Natural killer cell treated with Interleukin-12 subunit alpha and Interleukin-12 subunit beta and Interleukin-15 and Interleukin-18, amount 100 ng/mL, for 72 hours (primary cell): ENCODE measurements around the gene BRINP2. TPM values are rescaled to one million over a fixed set of nuclear protein-coding genes. Genes with fewer than 3 reads are reported as not detected.

Source experiments
- ATAC-seq, 2 donors: fragments of 150-1000 bp; cut with Tn5 transposase in 1 of 2; sonication (Bioruptor Pico), chemical (Tn5 transposase) in 1 of 2; 2 replicates each; pipeline ENCODE4 v1.10.0; 2021
- DNase-seq: peaks from one replicate; pipeline ENCODE4 v3.0.0; 2022; ENCODE audit warnings: low spot score
- H3K27ac Mint-ChIP-seq, 2 donors: 1 replicate in 1 of 2; 2 replicates in 1 of 2; pipeline ENCODE4 v1.8.0; 2022; ENCODE audit warnings: mixed read lengths in 2 of 2, mild to moderate bottlenecking in 1 of 2, moderate library complexity in 1 of 2
- H3K27me3 Mint-ChIP-seq, 2 donors: 1 replicate in 1 of 2; 2 replicates in 1 of 2; pipeline ENCODE4 v1.8.0; 2022; ENCODE audit warnings: mixed read lengths in 2 of 2
- H3K36me3 Mint-ChIP-seq: one replicate; pipeline ENCODE4 v1.8.0; 2022; ENCODE audit warnings: mixed read lengths
- H3K4me1 Mint-ChIP-seq, 2 donors: 1 replicate in 1 of 2; 2 replicates in 1 of 2; pipeline ENCODE4 v1.8.0; 2022; ENCODE audit warnings: low read depth in 2 of 2, mixed read lengths in 2 of 2, mild to moderate bottlenecking in 1 of 2
- H3K4me3 Mint-ChIP-seq: one replicate; pipeline ENCODE4 v1.8.0; 2022; ENCODE audit warnings: mixed read lengths
- H3K9me3 Mint-ChIP-seq: 2 replicates; pipeline ENCODE4 v1.8.0; 2022; ENCODE audit warnings: mixed read lengths
- total RNA-seq, 2 donors: library from RNA; stranded (reverse); gene quantifications; one replicate each; pipeline ENCODE4 v1.2.3, GENCODE V29; 2022

Gene BRINP2
- total RNA-seq, 2 donors from 2014 or later = not detected

DNA sequence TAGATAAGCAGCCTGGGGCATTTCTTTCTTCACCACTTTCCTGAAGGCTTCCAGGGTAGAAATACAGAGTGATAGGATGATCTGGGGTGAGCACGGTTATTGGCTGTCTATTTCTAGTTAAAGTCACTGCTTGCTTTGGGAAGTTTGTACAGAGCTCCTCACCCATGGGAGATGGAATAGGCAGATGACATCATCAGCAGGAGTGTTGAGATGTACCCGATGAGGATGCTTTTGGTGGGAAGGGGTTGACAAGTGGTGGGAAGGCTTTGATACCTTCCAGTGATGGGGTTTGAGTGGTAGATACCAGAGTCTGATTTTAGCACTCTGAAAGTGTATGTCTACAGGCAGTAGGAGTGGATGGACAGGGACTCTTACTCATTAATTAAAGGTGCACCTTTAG is 112.6 kb downstream of the BRINP2 start:
- no peak overlapping the region for H3K27ac Mint-ChIP-seq
- H3K9me3 Mint-ChIP-seq = peaks cover 7% of the 10 kb centered on the region
- H3K36me3 Mint-ChIP-seq = no peaks in the 10 kb centered on the region
- no peaks in the 10 kb centered on the region for H3K27me3 Mint-ChIP-seq
- no peaks in the 10 kb centered on the region for H3K4me1 Mint-ChIP-seq
- DNase-seq (no peak), ATAC-seq (no peak)
- no peak overlapping the region for H3K4me3 Mint-ChIP-seq

DNA sequence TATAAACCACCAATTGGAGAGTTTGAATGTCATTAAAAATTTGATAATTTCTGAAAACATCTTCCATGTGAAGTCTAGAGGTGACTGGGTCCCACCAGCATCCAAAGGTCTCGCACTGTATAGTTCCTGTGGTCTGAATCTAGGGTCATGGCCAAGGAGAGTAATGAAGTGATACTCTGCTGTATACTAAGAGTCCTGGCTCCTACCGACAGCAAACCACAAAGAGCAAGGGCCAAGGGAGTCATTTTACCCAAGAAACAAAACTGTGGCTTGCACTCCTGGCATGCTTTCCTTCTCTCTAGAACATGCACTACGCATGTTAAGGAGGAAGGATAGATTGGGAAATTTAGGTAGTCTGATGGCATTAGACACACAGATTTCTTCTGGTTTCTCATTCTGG is 115.6 kb downstream of the BRINP2 start:
- no peaks in the 10 kb centered on the region for H3K36me3 Mint-ChIP-seq
- H3K27me3 Mint-ChIP-seq = no peaks in the 10 kb centered on the region
- peaks cover 9% of the 10 kb centered on the region for H3K9me3 Mint-ChIP-seq
- DNase-seq (no peak), ATAC-seq (no peak)
- no peak overlapping the region for H3K4me3 Mint-ChIP-seq
- H3K27ac Mint-ChIP-seq = no peak overlapping the region
- H3K4me1 Mint-ChIP-seq = no peaks in the 10 kb centered on the region

GRCh38 chr1:177287270-177287669 is 116.5 kb downstream of the BRINP2 start:
- Mint-ChIP-seq H3K27ac (no peak overlapping the region), H3K27me3 (no peaks in the 10 kb centered on the region), H3K9me3 (peaks cover 13% of the 10 kb centered on the region), H3K4me1 (no peaks in the 10 kb centered on the region), H3K4me3 (no peak overlapping the region), H3K36me3 (no peaks in the 10 kb centered on the region)
- no peak for ATAC-seq
- no peak for DNase-seq

- DNase-seq (no peak), ATAC-seq (no peak)
- no peaks in the 10 kb centered on the region for H3K27me3 Mint-ChIP-seq
- no peaks in the 10 kb centered on the region for H3K36me3 Mint-ChIP-seq
- H3K9me3 Mint-ChIP-seq = peaks cover 10% of the 10 kb centered on the region
- H3K4me3 Mint-ChIP-seq = no peak overlapping the region
- no peak overlapping the region for H3K27ac Mint-ChIP-seq
- no peaks in the 10 kb centered on the region for H3K4me1 Mint-ChIP-seq
These were observed 117.2 kb downstream of the BRINP2 start for GRCh38 chr1:177287994-177288393.

DNA sequence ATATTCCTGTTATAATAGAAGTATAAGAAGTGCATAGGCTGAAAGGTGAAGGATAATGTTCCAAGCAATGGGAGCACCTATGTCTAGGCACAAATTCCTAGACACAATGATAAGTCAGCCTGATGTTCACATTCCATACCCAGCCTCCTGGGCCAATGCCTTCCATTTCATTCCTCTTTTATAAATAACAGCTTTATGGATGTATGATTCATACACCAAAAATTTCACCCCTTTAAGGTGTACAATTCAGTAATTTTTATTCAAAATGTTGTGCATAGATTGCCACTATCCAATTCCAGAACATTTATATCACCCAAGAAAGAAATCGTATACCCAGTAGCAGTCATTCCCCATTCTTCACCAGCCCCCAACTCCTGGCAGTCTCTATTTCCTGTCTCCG is 118.8 kb downstream of the BRINP2 start:
- peaks cover 10% of the 10 kb centered on the region for H3K9me3 Mint-ChIP-seq
- ATAC-seq (no peak), DNase-seq (no peak)
- H3K4me1 Mint-ChIP-seq = no peaks in the 10 kb centered on the region
- no peaks in the 10 kb centered on the region for H3K36me3 Mint-ChIP-seq
- H3K27me3 Mint-ChIP-seq = no peaks in the 10 kb centered on the region
- H3K27ac Mint-ChIP-seq = no peak overlapping the region
- H3K4me3 Mint-ChIP-seq = no peak overlapping the region

DNA sequence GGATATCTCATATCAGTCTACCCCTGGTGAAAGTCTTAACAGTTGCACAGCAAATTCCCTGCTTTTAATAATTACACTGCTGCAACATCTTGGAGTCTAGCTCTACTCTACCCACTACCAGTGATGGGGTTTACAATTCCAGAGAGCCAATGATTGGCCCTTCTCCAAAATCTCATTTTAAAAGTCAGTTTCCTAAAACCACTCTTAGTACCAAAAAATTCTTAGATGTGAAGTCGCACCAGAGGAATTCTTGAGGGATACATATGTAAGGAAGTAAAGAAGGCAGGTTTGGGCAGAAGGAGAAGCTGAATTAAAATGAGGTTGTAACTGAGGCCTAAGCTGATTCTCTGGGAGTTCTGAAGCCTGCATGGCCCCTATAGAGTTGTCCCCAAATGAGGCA is 129.7 kb downstream of the BRINP2 start:
- Mint-ChIP-seq H3K9me3 (peaks cover 7% of the 10 kb centered on the region), H3K4me1 (no peaks in the 10 kb centered on the region), H3K27ac (no peak overlapping the region), H3K4me3 (no peak overlapping the region), H3K36me3 (no peaks in the 10 kb centered on the region), H3K27me3 (no peaks in the 10 kb centered on the region)
- ATAC-seq (no peak), DNase-seq (no peak)

DNA sequence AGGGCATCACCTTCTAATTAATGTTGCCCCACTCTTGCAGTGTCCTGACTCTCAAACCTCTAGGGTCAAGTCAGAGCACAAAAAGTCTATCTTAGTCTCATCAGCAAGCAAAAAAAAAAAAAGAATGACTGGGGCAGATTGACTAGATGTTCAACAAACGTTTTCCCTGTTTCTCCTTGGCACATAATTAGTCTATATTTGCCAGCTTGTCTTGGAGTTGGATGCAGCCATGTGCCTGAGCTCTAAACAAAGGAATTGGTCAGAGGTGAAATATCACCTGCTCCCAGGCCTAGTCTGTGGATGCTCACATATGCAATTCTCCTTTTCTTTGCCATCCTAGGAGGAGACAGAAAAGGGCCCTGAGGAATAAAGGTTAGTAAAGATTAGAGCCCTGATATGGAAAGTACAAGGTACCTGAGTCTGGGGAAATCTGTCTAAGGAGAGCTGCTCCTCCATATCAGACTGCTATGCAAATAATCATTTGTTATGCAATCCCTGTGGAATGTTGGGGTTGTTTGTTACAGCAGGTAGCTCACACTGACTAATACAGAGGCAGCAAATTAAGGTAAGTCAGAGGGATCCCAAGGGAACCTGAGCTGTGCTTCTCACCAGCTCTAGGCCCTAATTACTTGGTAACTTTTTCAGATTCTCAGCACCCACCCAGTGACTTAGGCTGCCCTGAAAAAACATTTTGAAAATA is 130.8 kb downstream of the BRINP2 start:
- Mint-ChIP-seq H3K36me3 (no peaks in the 10 kb centered on the region), H3K4me3 (no peak overlapping the region), H3K27ac (no peak overlapping the region), H3K4me1 (no peaks in the 10 kb centered on the region), H3K9me3 (peaks cover 11% of the 10 kb centered on the region), H3K27me3 (no peaks in the 10 kb centered on the region)
- no peak for ATAC-seq
- DNase-seq = no peak

GRCh38 chr1:177302357-177303044 is 131.7 kb downstream of the BRINP2 start:
- H3K9me3 Mint-ChIP-seq = peaks cover 11% of the 10 kb centered on the region
- H3K27ac Mint-ChIP-seq = no peak overlapping the region
- no peak for DNase-seq
- H3K4me3 Mint-ChIP-seq = no peak overlapping the region
- H3K36me3 Mint-ChIP-seq = no peaks in the 10 kb centered on the region
- H3K4me1 Mint-ChIP-seq = no peaks in the 10 kb centered on the region
- H3K27me3 Mint-ChIP-seq = no peaks in the 10 kb centered on the region
- ATAC-seq = no peak

- Mint-ChIP-seq H3K9me3 (peaks cover 11% of the 10 kb centered on the region), H3K4me3 (no peak overlapping the region), H3K27ac (no peak overlapping the region), H3K36me3 (no peaks in the 10 kb centered on the region), H3K4me1 (no peaks in the 10 kb centered on the region), H3K27me3 (no peaks in the 10 kb centered on the region)
- ATAC-seq (no peak), DNase-seq (no peak)
These were observed 134.6 kb downstream of the BRINP2 start for GRCh38 chr1:177305040-177306018.

GRCh38 chr1:177306019-177306415 is 135.3 kb downstream of the BRINP2 start:
- no peaks in the 10 kb centered on the region for H3K36me3 Mint-ChIP-seq
- DNase-seq (no peak), ATAC-seq (no peak)
- peaks cover 14% of the 10 kb centered on the region for H3K9me3 Mint-ChIP-seq
- no peaks in the 10 kb centered on the region for H3K4me1 Mint-ChIP-seq
- H3K27me3 Mint-ChIP-seq = no peaks in the 10 kb centered on the region
- no peak overlapping the region for H3K4me3 Mint-ChIP-seq
- no peak overlapping the region for H3K27ac Mint-ChIP-seq

GRCh38 chr1:177306981-177307380 is 136.2 kb downstream of the BRINP2 start:
- no peaks in the 10 kb centered on the region for H3K27me3 Mint-ChIP-seq
- H3K27ac Mint-ChIP-seq = no peak overlapping the region
- no peak overlapping the region for H3K4me3 Mint-ChIP-seq
- no peak for DNase-seq
- no peak for ATAC-seq
- H3K36me3 Mint-ChIP-seq = no peaks in the 10 kb centered on the region
- peaks cover 15% of the 10 kb centered on the region for H3K9me3 Mint-ChIP-seq
- H3K4me1 Mint-ChIP-seq = no peaks in the 10 kb centered on the region

GRCh38 chr1:177307771-177308170 is 137.0 kb downstream of the BRINP2 start:
- H3K4me3 Mint-ChIP-seq = no peak overlapping the region
- DNase-seq = no peak
- peaks cover 19% of the 10 kb centered on the region for H3K9me3 Mint-ChIP-seq
- H3K36me3 Mint-ChIP-seq = no peaks in the 10 kb centered on the region
- no peaks in the 10 kb centered on the region for H3K27me3 Mint-ChIP-seq
- no peak overlapping the region for H3K27ac Mint-ChIP-seq
- ATAC-seq = no peak
- no peaks in the 10 kb centered on the region for H3K4me1 Mint-ChIP-seq

GRCh38 chr1:177309880-177310279 is 139.1 kb downstream of the BRINP2 start:
- H3K4me3 Mint-ChIP-seq = no peak overlapping the region

DNA sequence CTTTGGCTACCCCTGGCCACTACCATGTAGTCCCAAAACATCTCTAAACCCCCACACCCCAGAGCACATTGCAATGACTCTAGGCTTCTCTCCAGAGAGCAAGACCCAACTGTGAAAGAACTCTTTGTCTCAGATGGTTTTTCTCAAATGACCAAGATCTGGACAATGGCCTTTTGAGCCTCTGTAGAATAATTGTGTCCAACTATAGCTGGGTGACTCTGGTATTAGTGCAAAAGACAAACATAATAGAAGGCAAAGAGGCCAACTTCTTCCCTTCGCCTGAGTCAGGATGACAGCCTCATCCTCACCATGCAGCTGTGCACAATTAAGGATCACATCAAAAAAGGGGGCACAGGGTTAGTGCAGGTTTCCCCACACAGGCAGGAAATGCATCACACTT is 139.6 kb downstream of the BRINP2 start:
- H3K27ac Mint-ChIP-seq = no peak overlapping the region
- peaks cover 15% of the 10 kb centered on the region for H3K9me3 Mint-ChIP-seq
- H3K27me3 Mint-ChIP-seq = no peaks in the 10 kb centered on the region
- ATAC-seq (no peak), DNase-seq (no peak)
- H3K4me3 Mint-ChIP-seq = no peak overlapping the region
- H3K36me3 Mint-ChIP-seq = no peaks in the 10 kb centered on the region
- H3K4me1 Mint-ChIP-seq = no peaks in the 10 kb centered on the region

More at GRCh38 chr1:177309880-177310279, 139.1 kb downstream of the BRINP2 start:
- no peak for DNase-seq
- Mint-ChIP-seq H3K27ac (no peak overlapping the region), H3K27me3 (no peaks in the 10 kb centered on the region), H3K4me1 (no peaks in the 10 kb centered on the region), H3K9me3 (peaks cover 15% of the 10 kb centered on the region), H3K36me3 (no peaks in the 10 kb centered on the region)
- ATAC-seq = no peak
